ENCODE results near the gene EGFR.

DNA sequence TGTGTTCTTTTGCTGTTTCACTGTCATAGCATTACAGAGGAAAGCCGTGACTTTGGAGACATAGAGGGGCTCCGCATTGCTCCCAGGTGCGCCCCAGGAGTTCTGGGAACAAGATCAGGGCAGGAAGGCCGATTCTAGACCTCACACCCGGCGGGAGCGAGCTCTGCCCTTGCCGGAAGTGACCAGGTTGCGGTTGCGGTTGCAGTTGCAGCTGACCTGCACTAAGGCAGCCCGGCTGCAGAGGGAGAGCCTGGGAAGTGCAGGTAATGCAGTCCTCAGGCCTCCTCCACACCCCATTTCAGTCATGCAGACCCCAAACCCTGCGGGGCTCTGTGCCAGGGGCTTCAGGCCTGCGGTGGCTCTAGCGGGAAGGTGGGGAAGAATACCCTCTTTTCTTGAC is 216.3 kb downstream of the EGFR start:
- TF ChIP-seq, protein P1, sequence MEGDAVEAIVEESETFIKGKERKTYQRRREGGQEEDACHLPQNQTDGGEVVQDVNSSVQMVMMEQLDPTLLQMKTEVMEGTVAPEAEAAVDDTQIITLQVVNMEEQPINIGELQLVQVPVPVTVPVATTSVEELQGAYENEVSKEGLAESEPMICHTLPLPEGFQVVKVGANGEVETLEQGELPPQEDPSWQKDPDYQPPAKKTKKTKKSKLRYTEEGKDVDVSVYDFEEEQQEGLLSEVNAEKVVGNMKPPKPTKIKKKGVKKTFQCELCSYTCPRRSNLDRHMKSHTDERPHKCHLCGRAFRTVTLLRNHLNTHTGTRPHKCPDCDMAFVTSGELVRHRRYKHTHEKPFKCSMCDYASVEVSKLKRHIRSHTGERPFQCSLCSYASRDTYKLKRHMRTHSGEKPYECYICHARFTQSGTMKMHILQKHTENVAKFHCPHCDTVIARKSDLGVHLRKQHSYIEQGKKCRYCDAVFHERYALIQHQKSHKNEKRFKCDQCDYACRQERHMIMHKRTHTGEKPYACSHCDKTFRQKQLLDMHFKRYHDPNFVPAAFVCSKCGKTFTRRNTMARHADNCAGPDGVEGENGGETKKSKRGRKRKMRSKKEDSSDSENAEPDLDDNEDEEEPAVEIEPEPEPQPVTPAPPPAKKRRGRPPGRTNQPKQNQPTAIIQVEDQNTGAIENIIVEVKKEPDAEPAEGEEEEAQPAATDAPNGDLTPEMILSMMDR (IDR thresholded peaks at IDR 0.05): no peak
- no peak for TF ChIP-seq POLR2A (IDR thresholded peaks at IDR 0.05)

All from uterus (tissue), 2 donors.